PC-3 (cell line): ENCODE measurements around the gene ITGB1BP1. TPM values are rescaled to one million over a fixed set of nuclear protein-coding genes. Genes with fewer than 3 reads are reported as not detected.

ENCODE experiments used
- ATAC-seq: fragments of 200-7000 bp; cut with Tn5 transposase; 2 replicates; pipeline ENCODE4 v1.9.1; 2020; ENCODE audit warnings: mild to moderate bottlenecking, moderate library complexity
- BruUV-seq: library from RNA; stranded (reverse); fragments of 400-500 nt; replicated peaks from 2 replicates; lab custom pipeline; 2021; lab: Mats Ljungman, UMichigan
- CTCF ChIA-PET: fragments of 300-600 bp; sonication (Branson Sonifier 250); formaldehyde crosslinking; loops from one replicate; lab custom pipeline; 2022; ENCODE audit warnings: antibody characterized with exemption; lab: Charles Lee
- POLR2A ChIA-PET: fragments of 300-600 bp; sonication (Branson Sonifier 250); formaldehyde crosslinking; loops from one replicate; lab custom pipeline; 2022; ENCODE audit warnings: antibody characterized with exemption; ENCODE audit not compliant: unreplicated experiment; lab: Charles Lee
- DNase-seq: peaks from one replicate; pipeline ENCODE4 v3.0.0-alpha.2; 2015
- H2AFZ ChIP-seq: fragments of 300-600 bp; sonication (generic); 2 replicates; pipeline ENCODE4 v1.6.0; 2016; ENCODE audit warnings: antibody characterized with exemption, low read length
- H3F3A ChIP-seq: fragments of 300-600 bp; sonication (generic); one replicate; pipeline ENCODE4 v1.6.0; 2017; ENCODE audit warnings: antibody characterized with exemption, low read length, control low read depth, mild to moderate bottlenecking; ENCODE audit not compliant: unreplicated experiment
- H3K27ac ChIP-seq: fragments of 300-600 bp; sonication (generic); 2 replicates; pipeline ENCODE4 v1.5.1; 2016; ENCODE audit warnings: mild to moderate bottlenecking, low read length
- H3K27me3 ChIP-seq: fragments of 300-600 bp; sonication (generic); 2 replicates; pipeline ENCODE4 v1.6.1; 2016; ENCODE audit warnings: low read length, mixed read lengths
- H3K36me3 ChIP-seq: fragments of 300-600 bp; sonication (generic); 2 replicates; pipeline ENCODE4 v1.6.1; 2016; ENCODE audit warnings: low read depth, mixed run types, low read length, mixed read lengths
- H3K4me1 ChIP-seq: fragments of 300-600 bp; sonication (generic); 2 replicates; pipeline ENCODE4 v1.5.1; 2016; ENCODE audit warnings: low read length; ENCODE audit not compliant: insufficient read depth
- H3K4me2 ChIP-seq: fragments of 300-600 bp; sonication (generic); 2 replicates; pipeline ENCODE4 v1.6.0; 2016; ENCODE audit warnings: low read length
- H3K4me3 ChIP-seq: fragments of 300-600 bp; sonication (generic); 2 replicates; pipeline ENCODE4 v1.5.1; 2016; ENCODE audit warnings: mild to moderate bottlenecking, low read length, mixed read lengths
- H3K79me2 ChIP-seq: fragments of 300-600 bp; sonication (generic); 2 replicates; pipeline ENCODE4 v1.6.1; 2017; ENCODE audit warnings: low read length, mixed read lengths
- H3K9ac ChIP-seq: fragments of 300-600 bp; sonication (generic); 2 replicates; pipeline ENCODE4 v1.6.0; 2016; ENCODE audit warnings: mild to moderate bottlenecking, low read length
- H3K9me2 ChIP-seq: fragments of 300-600 bp; sonication (generic); replicated peaks from 2 replicates; pipeline ENCODE4 v1.6.1; 2016; ENCODE audit warnings: mixed run types, low read length, mixed read lengths
- H3K9me3 ChIP-seq: fragments of 300-600 bp; sonication (generic); 2 replicates; pipeline ENCODE4 v1.6.1; 2016; ENCODE audit warnings: low read length, mixed read lengths
- H4K20me1 ChIP-seq: fragments of 300-600 bp; sonication (generic); 2 replicates; pipeline ENCODE4 v1.6.1; 2016; ENCODE audit warnings: low read length, mixed read lengths
- EZH2 ChIP-seq: fragments of 300-600 bp; sonication (generic); IDR thresholded peaks from one replicate; pipeline ENCODE4 v1.6.1; 2017; ENCODE audit warnings: antibody characterized with exemption, mild to moderate bottlenecking, low read length; ENCODE audit not compliant: unreplicated experiment
- EZH2phosphoT487 ChIP-seq: fragments of 300-600 bp; sonication (generic); IDR thresholded peaks from 2 replicates; pipeline ENCODE4 v1.6.1; 2018; ENCODE audit warnings: mild to moderate bottlenecking, antibody characterized with exemption, low read length, borderline replicate concordance
- intact Hi-C: fragments of 100-400 bp; cut with micrococcal nuclease; formaldehyde crosslinking; loops from 2 replicates; pipeline ENCODE4 v1.9.0; 2023
- total RNA-seq: library from RNA; depleted of rRNA; stranded (reverse); fragments of >200 nt; gene quantifications from 2 replicates; pipeline ENCODE4 v1.2.3, GENCODE V29; 2014
- TF ChIP-seq, protein P1 (sequence below): fragments of 300-600 bp; sonication (generic); conservative IDR thresholded peaks from 2 replicates; pipeline ENCODE4 v1.5.1; 2017; ENCODE audit warnings: antibody characterized with exemption, low read depth, mild to moderate bottlenecking, low read length

Gene ITGB1BP1
- total RNA-seq, 1 experiment from 2014 or later: 77.6 TPM

DNA sequence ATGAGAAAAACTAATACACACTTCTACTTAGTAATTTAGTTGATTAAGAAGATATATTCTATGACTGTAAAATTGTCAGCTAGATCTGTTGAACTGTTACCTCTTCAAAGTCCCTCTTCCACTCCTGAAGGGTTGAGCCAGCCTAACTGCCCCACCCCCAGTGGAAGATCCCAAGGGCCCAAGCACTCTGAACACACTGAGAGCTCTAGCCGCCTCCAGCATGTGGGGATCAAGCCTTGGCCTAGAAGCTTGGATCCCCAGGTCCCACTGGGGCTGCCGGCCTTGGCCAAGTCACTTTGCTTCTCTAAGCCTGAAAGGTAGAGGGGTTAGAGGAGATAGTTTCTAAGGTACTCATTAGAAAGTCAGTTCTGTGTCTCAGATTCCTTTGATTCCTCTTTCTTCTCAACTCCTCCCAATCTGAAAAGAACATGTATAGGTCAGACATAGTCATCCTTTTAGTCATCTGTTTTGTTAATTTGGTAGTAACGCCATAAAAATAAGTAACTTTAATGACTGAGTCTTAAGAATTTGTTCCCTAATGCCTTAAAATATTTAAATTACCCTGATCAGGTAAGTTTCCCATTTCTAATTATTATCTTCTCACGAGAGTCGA, 5.7 kb upstream of the ITGB1BP1 start:
- ChIA-PET POLR2A (no interaction called here), CTCF (no interaction called here)
- DNase-seq (no peak), ATAC-seq (no peak)
- H3K27ac ChIP-seq: no peak overlapping the region
- H3K4me2 ChIP-seq: no peak overlapping the region
- peaks cover 33% of the 10 kb centered on the region for H3K4me1 ChIP-seq
- H4K20me1 ChIP-seq: no peaks in the 10 kb centered on the region
- no peaks in the 10 kb centered on the region for H3F3A ChIP-seq
- no peaks in the 10 kb centered on the region for H3K9me2 ChIP-seq
- intact Hi-C loops: no loop called here
- H2AFZ ChIP-seq: no peak overlapping the region
- peaks cover 33% of the 10 kb centered on the region for H3K36me3 ChIP-seq
- H3K79me2 ChIP-seq: peaks cover 23% of the 10 kb centered on the region
- H3K4me3 ChIP-seq: no peak overlapping the region
- no peaks in the 10 kb centered on the region for H3K9me3 ChIP-seq
- no peaks in the 10 kb centered on the region for H3K27me3 ChIP-seq
- BruUV-seq: no TSS peak
- H3K9ac ChIP-seq: no peak overlapping the region
- TF ChIP-seq, protein P1, sequence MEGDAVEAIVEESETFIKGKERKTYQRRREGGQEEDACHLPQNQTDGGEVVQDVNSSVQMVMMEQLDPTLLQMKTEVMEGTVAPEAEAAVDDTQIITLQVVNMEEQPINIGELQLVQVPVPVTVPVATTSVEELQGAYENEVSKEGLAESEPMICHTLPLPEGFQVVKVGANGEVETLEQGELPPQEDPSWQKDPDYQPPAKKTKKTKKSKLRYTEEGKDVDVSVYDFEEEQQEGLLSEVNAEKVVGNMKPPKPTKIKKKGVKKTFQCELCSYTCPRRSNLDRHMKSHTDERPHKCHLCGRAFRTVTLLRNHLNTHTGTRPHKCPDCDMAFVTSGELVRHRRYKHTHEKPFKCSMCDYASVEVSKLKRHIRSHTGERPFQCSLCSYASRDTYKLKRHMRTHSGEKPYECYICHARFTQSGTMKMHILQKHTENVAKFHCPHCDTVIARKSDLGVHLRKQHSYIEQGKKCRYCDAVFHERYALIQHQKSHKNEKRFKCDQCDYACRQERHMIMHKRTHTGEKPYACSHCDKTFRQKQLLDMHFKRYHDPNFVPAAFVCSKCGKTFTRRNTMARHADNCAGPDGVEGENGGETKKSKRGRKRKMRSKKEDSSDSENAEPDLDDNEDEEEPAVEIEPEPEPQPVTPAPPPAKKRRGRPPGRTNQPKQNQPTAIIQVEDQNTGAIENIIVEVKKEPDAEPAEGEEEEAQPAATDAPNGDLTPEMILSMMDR: no peak
- TF ChIP-seq EZH2phosphoT487 (no peak), EZH2 (no peak)

DNA sequence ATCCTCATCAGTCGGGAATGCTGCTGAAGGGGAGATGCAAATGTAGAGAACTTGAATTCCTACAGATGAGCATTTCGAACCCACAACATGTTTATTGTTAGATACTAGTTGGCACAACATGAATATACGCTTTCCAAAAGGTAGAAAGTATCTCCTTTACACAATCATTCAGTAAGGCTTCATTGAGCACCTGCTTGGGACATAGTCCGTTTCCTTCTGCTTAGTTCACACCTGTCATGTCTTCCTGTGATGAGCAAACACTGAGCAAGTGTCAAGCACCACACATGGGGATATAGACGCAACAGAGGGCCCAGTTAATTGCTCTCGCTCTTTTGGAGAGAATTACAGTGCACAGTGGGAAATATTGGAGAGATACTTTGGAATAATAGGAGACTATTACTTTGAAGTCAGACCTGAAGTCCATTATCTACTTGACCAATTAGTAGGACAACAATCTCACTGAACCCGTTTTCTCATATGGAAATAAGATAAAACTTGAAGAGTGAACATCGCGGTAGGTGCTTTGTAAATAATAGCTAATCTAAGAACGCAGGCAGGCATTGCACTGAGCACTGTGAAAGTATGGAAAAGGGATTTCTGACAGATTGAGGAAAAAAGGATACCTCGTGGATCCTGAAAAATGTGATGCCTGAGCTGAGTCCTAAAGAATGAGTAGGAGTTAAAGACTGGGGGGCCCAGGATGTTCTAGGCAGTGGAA, 1.3 kb upstream of the ITGB1BP1 start:
- Histone ChIP-seq H3K4me1 (peaks cover 29% of the 10 kb centered on the region), H3K9ac (peak overlapping the region; percentile 97), H3K36me3 (peaks cover 4% of the 10 kb centered on the region; the same call in 1 of the 2 replicates), H3K4me2 (peak overlapping the region; percentile 95), H3K4me3 (peak overlapping the region; percentile 96), H3K79me2 (peaks cover 63% of the 10 kb centered on the region), H3K27me3 (no peaks in the 10 kb centered on the region), H2AFZ (peak overlapping the region; percentile 95), H4K20me1 (no peaks in the 10 kb centered on the region; the same call in 1 of the 2 replicates), H3K9me3 (no peaks in the 10 kb centered on the region), H3F3A (no peaks in the 10 kb centered on the region), H3K27ac (no peak overlapping the region), H3K9me2 (no peaks in the 10 kb centered on the region)
- intact Hi-C loops: loop anchor here (5.0 kb wide), 1 partner anchor 53 kb away; no protein-coding TSS in a partner anchor
- DNase-seq (no peak), ATAC-seq (no peak)
- TF ChIP-seq EZH2: no peak
- ChIA-PET POLR2A (interaction anchor here (0.6 kb wide), 1 partner anchor 28 kb away, joined by 4 read pairs; no protein-coding TSS in a partner anchor), CTCF (no interaction called here)
- BruUV-seq: no TSS peak

DNA sequence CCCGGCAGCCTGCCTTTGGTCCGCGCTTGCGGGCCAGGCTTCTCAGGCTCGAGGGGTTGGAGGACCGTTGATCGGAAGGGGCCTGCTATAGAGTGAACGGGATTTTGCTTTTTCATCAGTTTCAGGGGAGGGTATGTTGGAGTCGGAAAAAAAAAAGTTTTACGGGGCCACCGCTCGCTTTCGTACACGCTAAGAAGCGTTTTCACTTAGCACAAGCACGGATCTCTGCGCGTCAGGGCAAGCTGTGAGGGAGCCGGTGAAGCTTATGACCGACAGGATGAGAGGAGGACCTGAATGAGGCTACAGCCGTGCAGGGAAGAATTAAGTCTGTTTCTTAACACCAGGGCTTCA, 569 bp upstream of the ITGB1BP1 start:
- TF ChIP-seq, protein P1: no peak
- TF ChIP-seq EZH2: no peak
- TF ChIP-seq EZH2phosphoT487: no peak
- ChIA-PET CTCF (no interaction called here), POLR2A (no interaction called here)
- TSS peak; percentile 81 for BruUV-seq
- no peaks in the 10 kb centered on the region for H3K36me3 ChIP-seq
- no peaks in the 10 kb centered on the region for H3F3A ChIP-seq
- H3K4me3 ChIP-seq: peak overlapping the region; percentile 96
- H3K4me1 ChIP-seq: peaks cover 24% of the 10 kb centered on the region
- no peaks in the 10 kb centered on the region for H3K9me2 ChIP-seq
- no peaks in the 10 kb centered on the region; the same call in 1 of the 2 replicates for H4K20me1 ChIP-seq
- ATAC-seq (peak; percentile 6; the same call in 1 of the 2 replicates), DNase-seq (peak; percentile 24)
- H3K27ac ChIP-seq: peak overlapping the region; percentile 50
- no peaks in the 10 kb centered on the region for H3K9me3 ChIP-seq
- intact Hi-C loops: loop anchor here (2.0 to 5.0 kb wide), 2 partner anchors 53 to 281 kb away; no protein-coding TSS in a partner anchor
- H3K79me2 ChIP-seq: peaks cover 70% of the 10 kb centered on the region
- peak overlapping the region; percentile 95 for H3K4me2 ChIP-seq
- peak overlapping the region; percentile 97 for H3K9ac ChIP-seq
- no peaks in the 10 kb centered on the region for H3K27me3 ChIP-seq
- H2AFZ ChIP-seq: peak overlapping the region; percentile 95
